H1 (cell line): ENCODE data around the gene ASPG.

Experiments used
- BRCA1 ChIP-seq: IDR thresholded peaks from 2 replicates; pipeline ENCODE4 v1.6.1; 2012; ENCODE audit warnings: low read depth, low read length, improper control_type of control experiment
- POLR2A ChIP-seq, 2 experiments: IDR thresholded peaks; 1 replicate in 1 of 2; 2 replicates in 1 of 2; pipeline ENCODE4 v1.6.1; 2011; ENCODE audit warnings: low read depth in 2 of 2, low read length in 2 of 2, mild to moderate bottlenecking in 2 of 2; ENCODE audit errors: control extremely low read depth in 1 of 2
- POLR2AphosphoS5 ChIP-seq: IDR thresholded peaks from 2 replicates; pipeline ENCODE4 v1.6.1; 2011; ENCODE audit warnings: low read depth, low read length
- SIN3A ChIP-seq, 2 experiments: IDR thresholded peaks in 1 of 2; conservative IDR thresholded peaks in 1 of 2; 2 replicates each; pipeline ENCODE4 v1.6.1; 2011 to 2012; ENCODE audit warnings: low read length in 2 of 2, improper control_type of control experiment in 1 of 2, low read depth in 1 of 2, mild to moderate bottlenecking in 1 of 2
- SP1 ChIP-seq: IDR thresholded peaks from 2 replicates; pipeline ENCODE4 v1.6.1; 2011; ENCODE audit warnings: low read depth, low read length
- SP2 ChIP-seq: IDR thresholded peaks from 2 replicates; pipeline ENCODE4 v1.6.1; 2012; ENCODE audit warnings: mild to moderate bottlenecking, low read length, inconsistent platforms
- SUZ12 ChIP-seq: fragments of 200-600 bp; sonication (generic); IDR thresholded peaks from 2 replicates; pipeline ENCODE4 v1.6.1; 2012; ENCODE audit warnings: mild to moderate bottlenecking, inconsistent platforms, low read length, moderate library complexity, mixed read lengths
- TEAD4 ChIP-seq: IDR thresholded peaks from 2 replicates; pipeline ENCODE4 v1.6.1; 2012; ENCODE audit warnings: low read depth, low read length, inconsistent platforms, mixed read lengths
- TF ChIP-seq, protein P1 (sequence below), 3 experiments: IDR thresholded peaks; 1 replicate in 2 of 3; 2 replicates in 1 of 3; pipeline versions ENCODE4 v1.5.1 to v1.6.1; 2011; ENCODE audit warnings: low read length in 3 of 3, mild to moderate bottlenecking in 3 of 3, inconsistent platforms in 2 of 3, low read depth in 1 of 3, moderate library complexity in 1 of 3; ENCODE audit not compliant: insufficient read depth in 1 of 3; ENCODE audit errors: control extremely low read depth in 1 of 3

DNA sequence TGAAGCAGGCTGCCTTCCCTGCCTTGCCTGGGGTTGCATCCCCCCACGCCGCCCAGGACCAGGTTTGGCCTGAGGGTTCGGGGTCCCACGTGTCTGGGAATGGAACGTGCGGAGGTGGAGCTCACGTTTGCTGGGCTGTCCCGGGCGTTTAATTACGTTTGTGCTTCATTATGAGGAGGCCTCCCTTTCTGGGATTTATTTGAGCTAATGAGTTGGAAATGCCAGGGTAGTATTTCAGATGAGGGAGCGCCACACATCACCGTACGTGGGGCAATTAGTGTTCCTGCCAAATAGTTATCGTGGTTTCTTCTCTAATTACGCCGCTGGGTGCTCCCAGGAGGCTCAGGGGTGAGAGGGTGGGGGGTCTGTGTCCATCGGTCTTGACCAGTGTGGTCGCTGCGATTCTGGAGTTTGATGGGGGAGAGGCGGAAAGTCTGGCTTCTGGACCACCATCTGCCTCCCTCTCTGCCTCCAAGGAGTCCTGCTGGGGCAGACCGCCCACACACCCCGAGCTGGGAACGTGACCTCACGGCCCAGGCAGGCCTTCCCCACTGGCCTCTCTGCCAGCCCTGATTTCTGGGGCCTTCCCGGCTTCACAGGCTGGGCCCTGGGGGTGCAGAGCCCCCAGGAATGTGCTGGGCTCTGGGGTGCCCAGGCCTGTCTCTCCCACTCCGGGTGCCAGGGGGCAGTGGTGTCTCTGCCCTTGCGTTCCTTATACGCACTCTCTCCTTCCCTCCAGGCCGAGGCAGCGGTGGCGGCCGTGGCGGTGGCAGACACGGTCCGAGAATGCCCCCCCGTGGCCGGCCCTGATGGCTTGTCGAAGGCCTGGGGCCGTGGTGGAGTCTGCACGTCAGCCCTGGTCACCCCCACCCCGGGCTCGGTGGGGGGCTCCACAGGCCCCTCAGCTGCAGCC is 71.8 kb downstream of the ASPG start:
- TF ChIP-seq TEAD4 (peak; percentile 35; the same call in 1 of the 2 replicates), SP1 (no peak), POLR2A (IDR thresholded peaks at IDR 0.05; ENCODE audit: control extremely low read depth in 1 of 2, low read depth in 2 of 2, low read length in 2 of 2) (no peak), BRCA1 (no peak), POLR2AphosphoS5 (no peak), SP2 (no peak), SIN3A (conservative IDR thresholded peaks at IDR 0.05 in 1 of 2, IDR thresholded peaks at IDR 0.05 in 1 of 2; ENCODE audit: low read depth in 1 of 2, low read length in 2 of 2) (no peak), SUZ12 (no peak)
- TF ChIP-seq, protein P1, sequence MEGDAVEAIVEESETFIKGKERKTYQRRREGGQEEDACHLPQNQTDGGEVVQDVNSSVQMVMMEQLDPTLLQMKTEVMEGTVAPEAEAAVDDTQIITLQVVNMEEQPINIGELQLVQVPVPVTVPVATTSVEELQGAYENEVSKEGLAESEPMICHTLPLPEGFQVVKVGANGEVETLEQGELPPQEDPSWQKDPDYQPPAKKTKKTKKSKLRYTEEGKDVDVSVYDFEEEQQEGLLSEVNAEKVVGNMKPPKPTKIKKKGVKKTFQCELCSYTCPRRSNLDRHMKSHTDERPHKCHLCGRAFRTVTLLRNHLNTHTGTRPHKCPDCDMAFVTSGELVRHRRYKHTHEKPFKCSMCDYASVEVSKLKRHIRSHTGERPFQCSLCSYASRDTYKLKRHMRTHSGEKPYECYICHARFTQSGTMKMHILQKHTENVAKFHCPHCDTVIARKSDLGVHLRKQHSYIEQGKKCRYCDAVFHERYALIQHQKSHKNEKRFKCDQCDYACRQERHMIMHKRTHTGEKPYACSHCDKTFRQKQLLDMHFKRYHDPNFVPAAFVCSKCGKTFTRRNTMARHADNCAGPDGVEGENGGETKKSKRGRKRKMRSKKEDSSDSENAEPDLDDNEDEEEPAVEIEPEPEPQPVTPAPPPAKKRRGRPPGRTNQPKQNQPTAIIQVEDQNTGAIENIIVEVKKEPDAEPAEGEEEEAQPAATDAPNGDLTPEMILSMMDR (IDR thresholded peaks at IDR 0.05; ENCODE audit: control extremely low read depth in 1 of 3, insufficient read depth in 1 of 3, low read depth in 1 of 3, low read length in 3 of 3), result peak in 2 of 3 experiments; percentile 54 to 57; a peak in 3 of 4 replicates
